HG02970 (cell line): Measurements from ENCODE around the gene GIMAP1.
A peak's percentile ranks its signal among the peaks of the same experiment; 100 is the strongest.
"Not testable (repeated sequence)": the region's sequence is repeated elsewhere in the genome, so short reads cannot be mapped to it uniquely, and the experiment has no call there.

Experiments used
- ATAC-seq: cut with Tn5 transposase; IDR thresholded peaks from one replicate; pipeline ENCODE4 v1.9.1; 2021; ENCODE audit warnings: mild to moderate bottlenecking, moderate library complexity, moderate number of reproducible peaks; ENCODE audit not compliant: unreplicated experiment, low FRiP score

GIMAP1 gene

GRCh38 chr7:150716368-150716767, at the start of gene GIMAP1:
TSS of gene GIMAP1 (plus strand) at chr7:150716613. CDS start at chr7:150719048, 2,435 bp downstream.
- no peak for ATAC-seq

- peak; percentile 50 for ATAC-seq
Observed at GRCh38 chr7:150668472-150668911, 47.9 kb upstream of the GIMAP1 start.

GRCh38 chr7:150668977-150669376, 47.4 kb upstream of the GIMAP1 start:
- no peak for ATAC-seq

- not testable (repeated sequence) for ATAC-seq
Observed at GRCh38 chr7:150671798-150672585, 44.4 kb upstream of the GIMAP1 start.

- ATAC-seq = no peak
Observed at GRCh38 chr7:150675714-150676113, 40.7 kb upstream of the GIMAP1 start.

GRCh38 chr7:150676276-150676675, 40.1 kb upstream of the GIMAP1 start:
- not testable (repeated sequence) for ATAC-seq

GRCh38 chr7:150676854-150677253, 39.6 kb upstream of the GIMAP1 start:
- ATAC-seq = not testable (repeated sequence)

GRCh38 chr7:150678601-150679000, 37.8 kb upstream of the GIMAP1 start:
- not testable (repeated sequence) for ATAC-seq

- not testable (repeated sequence) for ATAC-seq
Observed at GRCh38 chr7:150680364-150680763, 36.0 kb upstream of the GIMAP1 start.

- peak; percentile 83 for ATAC-seq
Observed at GRCh38 chr7:150685219-150686029, 31.0 kb upstream of the GIMAP1 start, which contains the start of gene GIMAP2. TSS of gene GIMAP2 (plus strand) at chr7:150685706. CDS start at chr7:150687060, 1,354 bp downstream.

- peak; percentile 33 for ATAC-seq
Observed at GRCh38 chr7:150686030-150686631, 30.3 kb upstream of the GIMAP1 start.

GRCh38 chr7:150688630-150689029, 27.8 kb upstream of the GIMAP1 start:
- no peak for ATAC-seq

GRCh38 chr7:150695654-150696053, 20.8 kb upstream of the GIMAP1 start:
- no peak for ATAC-seq

- no peak for ATAC-seq
Observed at GRCh38 chr7:150703209-150703608, 13.2 kb upstream of the GIMAP1 start.

- no peak for ATAC-seq
Observed at GRCh38 chr7:150715293-150715692, 1.1 kb upstream of the GIMAP1 start.

- ATAC-seq = no peak
Observed at GRCh38 chr7:150715738-150716137, 675 bp upstream of the GIMAP1 start.

GRCh38 chr7:150716939-150717338, 526 bp downstream of the GIMAP1 start:
- no peak for ATAC-seq

GRCh38 chr7:150717814-150718420, 1.5 kb downstream of the GIMAP1 start:
- no peak for ATAC-seq

GRCh38 chr7:150719436-150719835, 3.0 kb downstream of the GIMAP1 start:
- no peak for ATAC-seq
